ENCODE results near the gene GLI3.

The GLI3 gene

GRCh38 chr7:41912851-41913567 is 324.0 kb downstream of the GLI3 start:
- no peak for DNase-seq

- DNase-seq = no peak
These were observed 324.6 kb downstream of the GLI3 start for GRCh38 chr7:41912426-41912825.

GRCh38 chr7:41911792-41912191 is 325.2 kb downstream of the GLI3 start:
- no peak for DNase-seq
